GM21447 (cell line): ENCODE results near the gene KRT81.
"Not testable (repeated sequence)": the region's sequence is repeated elsewhere in the genome, so short reads cannot be mapped to it uniquely, and the experiment has no call there.

Experiments used
- ATAC-seq: cut with Tn5 transposase; IDR thresholded peaks from one replicate; pipeline ENCODE4 v1.9.1; 2021; ENCODE audit not compliant: unreplicated experiment

Gene KRT81

GRCh38 chr12:52244615-52244994 lies 46.7 kb downstream of the KRT81 start:
- no peak for ATAC-seq

- ATAC-seq, result peak; percentile 97
These were observed 47.3 kb downstream of the KRT81 start for GRCh38 chr12:52243856-52244614.

- no peak for ATAC-seq
These were observed 48.0 kb downstream of the KRT81 start for GRCh38 chr12:52243259-52243855.

GRCh38 chr12:52242442-52243258 lies 48.7 kb downstream of the KRT81 start:
- ATAC-seq, result no peak

GRCh38 chr12:52241205-52241842 lies 50.0 kb downstream of the KRT81 start:
- ATAC-seq, result no peak

GRCh38 chr12:52240247-52240646 lies 51.1 kb downstream of the KRT81 start:
- not testable (repeated sequence) for ATAC-seq

GRCh38 chr12:52239767-52240166 lies 51.6 kb downstream of the KRT81 start:
- ATAC-seq, result no peak

- ATAC-seq, result no peak
These were observed 52.3 kb downstream of the KRT81 start for GRCh38 chr12:52238916-52239646.

- no peak for ATAC-seq
These were observed 53.0 kb downstream of the KRT81 start for GRCh38 chr12:52238207-52238840.

GRCh38 chr12:52236386-52237050 lies 54.8 kb downstream of the KRT81 start:
- no peak for ATAC-seq
